ENCODE results near the gene TNFRSF14.
A peak's percentile ranks its signal among the peaks of the same experiment; 100 is the strongest.

The TNFRSF14 gene

GRCh38 chr1:2556277-2556677 is at the start of gene TNFRSF14:
TSS of gene TNFRSF14 (plus strand) at chr1:2556371. CDS start at chr1:2556665, 294 bp downstream.
- peak in 22 of 58 donors; percentile 14 to 53 (median 32) for DNase-seq

DNA sequence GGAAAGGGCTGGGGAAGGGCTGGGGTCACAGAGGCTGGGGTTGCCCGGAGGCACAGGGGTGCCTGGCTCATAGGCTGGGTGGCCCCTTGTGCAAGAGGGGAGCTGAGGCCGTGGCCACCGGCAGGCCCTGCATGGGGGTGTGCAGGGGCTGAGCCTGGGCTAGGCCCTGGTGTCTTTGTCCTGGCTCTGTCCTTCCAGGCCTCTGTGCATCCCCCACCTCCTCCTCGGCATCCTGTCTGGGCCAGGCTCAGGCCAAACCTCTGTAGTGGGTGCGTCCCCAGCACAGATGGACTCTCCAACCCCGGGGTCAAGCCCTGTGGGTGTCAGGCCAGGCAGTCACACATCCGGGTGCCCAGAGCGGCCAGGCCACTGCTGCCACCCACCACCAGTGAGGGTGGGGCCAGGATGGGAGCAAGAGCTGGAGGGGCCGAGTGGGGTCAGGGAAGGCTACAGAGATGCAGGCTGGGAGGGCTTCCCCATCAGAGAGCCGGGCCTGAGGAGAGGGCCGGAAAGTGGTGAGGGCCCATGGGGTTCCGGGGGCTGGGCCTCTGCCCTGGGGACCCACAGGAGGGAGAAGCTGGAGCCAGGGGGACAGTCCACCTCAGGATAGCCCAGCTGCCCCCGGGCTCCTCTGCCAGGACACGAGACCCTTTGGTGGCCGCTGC is 49.1 kb upstream of the TNFRSF14 start:
- DNase-seq = no peak

DNA sequence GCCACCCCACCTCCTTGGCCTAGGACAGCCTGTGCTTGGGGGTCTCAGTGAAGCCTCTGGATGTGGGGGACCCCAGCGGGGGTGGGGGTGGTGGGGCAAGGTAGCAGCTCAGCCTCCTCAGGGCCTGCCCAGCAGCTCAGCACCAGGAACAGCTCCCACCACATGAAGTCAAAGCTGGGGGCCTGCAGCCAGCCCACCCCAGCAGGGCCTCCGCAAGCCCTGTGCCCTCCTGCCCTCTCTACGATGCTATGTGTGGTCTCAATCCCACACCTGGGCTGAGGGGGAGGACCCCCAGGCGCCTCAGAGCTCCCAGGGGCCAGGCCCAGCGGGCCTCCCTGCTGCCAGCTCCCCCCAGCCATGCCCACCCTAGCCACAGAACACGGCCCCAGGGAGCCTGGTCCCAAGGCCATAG is 48.4 kb upstream of the TNFRSF14 start:
- no peak for DNase-seq

- DNase-seq = no peak
These were observed 48.0 kb upstream of the TNFRSF14 start for GRCh38 chr1:2508180-2508579.

DNA sequence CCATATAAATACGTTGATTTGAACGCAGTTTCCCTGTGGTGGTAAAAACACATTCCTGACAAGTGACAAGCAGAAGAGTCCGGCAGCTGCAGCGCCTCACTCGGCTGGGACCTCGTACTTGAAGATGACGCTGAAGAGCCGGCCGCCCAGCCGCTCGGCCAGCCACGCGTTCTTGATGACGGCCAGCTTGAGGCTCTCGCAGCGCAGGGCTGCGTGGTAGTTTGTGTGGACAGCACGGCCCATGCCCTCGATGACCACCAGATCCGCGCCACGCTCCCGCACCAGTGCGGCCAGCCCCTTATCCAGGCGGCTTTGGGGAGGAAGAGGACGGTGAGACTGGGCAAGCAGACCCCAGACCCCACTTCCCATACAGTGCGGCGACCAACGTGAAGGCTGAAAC is 47.4 kb upstream of the TNFRSF14 start:
- no peak for DNase-seq

- no peak for DNase-seq
These were observed 46.6 kb upstream of the TNFRSF14 start for GRCh38 chr1:2509589-2509988.

GRCh38 chr1:2510366-2511155 is 45.6 kb upstream of the TNFRSF14 start:
- DNase-seq = no peak

- no peak for DNase-seq
These were observed 43.2 kb upstream of the TNFRSF14 start for GRCh38 chr1:2512862-2513421.

DNA sequence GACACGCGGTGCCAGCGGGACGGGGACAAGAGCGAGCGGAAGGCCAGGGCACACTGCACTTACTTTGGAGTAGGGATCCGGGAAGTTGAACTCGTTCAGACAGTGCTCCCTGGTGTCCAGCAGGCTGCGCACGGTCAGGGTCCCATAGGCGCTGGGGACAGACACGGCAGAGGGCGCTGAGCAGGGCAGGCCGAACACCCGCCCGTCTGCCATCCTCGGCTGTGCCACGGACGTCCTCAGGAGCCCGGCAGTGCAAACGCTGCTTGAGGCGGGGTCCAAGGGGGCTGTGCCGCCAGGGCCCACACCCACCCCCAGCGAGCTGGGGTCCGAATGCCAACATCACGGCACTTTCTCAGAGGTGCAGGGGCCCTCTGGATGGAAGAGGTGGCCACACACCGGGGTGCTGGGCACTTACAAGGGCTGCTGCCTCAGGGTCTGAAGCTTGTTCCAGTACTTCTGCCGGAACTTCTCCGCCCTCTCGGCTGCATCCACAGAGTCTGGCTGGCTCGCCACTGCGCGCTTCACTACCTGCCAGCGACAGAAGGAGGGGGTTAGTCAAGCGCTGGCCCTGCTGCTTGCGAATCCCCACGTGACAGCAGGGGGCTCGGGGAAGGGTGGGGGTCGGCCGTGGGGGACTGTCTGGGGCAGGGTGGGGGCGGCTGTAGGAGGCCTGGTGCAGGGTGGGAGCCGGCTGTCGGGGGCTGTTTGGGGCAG is 42.1 kb upstream of the TNFRSF14 start:
- DNase-seq = no peak

- no peak for DNase-seq
These were observed 41.1 kb upstream of the TNFRSF14 start for GRCh38 chr1:2514863-2515762.

DNA sequence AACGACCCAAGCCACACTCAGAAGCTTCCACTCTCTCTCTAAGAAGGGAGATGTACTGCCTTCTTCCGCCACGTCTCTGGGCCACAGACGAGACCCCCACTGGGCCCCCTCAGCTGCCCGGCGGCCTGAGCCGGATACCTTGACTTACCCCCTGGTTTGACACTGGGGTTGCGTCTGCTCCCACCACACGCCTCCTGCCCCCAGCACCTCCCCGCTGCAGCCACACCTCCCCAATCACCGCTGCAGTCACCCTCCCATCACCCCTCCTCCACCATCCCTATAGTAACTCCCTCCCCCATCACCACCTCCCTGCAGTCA is 40.4 kb upstream of the TNFRSF14 start:
- DNase-seq = no peak

DNA sequence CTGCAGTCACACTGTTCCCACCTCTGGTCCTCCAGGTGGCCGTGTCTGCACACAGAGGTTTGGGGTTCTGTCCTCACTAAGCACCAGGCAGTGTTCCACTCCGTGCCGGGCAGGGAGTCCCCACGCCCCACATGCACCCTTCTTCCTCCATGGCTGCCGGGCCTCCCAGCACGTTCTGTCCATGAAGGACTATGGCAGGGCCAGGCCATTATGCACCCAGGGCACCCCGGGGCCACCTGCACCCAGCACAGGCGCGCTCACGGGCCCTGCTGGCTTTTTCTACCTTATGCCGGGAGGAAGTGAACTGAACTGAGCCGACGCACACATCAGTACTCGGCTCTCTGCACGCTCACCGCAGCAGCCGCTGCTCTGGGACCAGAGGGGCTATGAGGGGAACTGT is 40.0 kb upstream of the TNFRSF14 start:
- no peak for DNase-seq

DNA sequence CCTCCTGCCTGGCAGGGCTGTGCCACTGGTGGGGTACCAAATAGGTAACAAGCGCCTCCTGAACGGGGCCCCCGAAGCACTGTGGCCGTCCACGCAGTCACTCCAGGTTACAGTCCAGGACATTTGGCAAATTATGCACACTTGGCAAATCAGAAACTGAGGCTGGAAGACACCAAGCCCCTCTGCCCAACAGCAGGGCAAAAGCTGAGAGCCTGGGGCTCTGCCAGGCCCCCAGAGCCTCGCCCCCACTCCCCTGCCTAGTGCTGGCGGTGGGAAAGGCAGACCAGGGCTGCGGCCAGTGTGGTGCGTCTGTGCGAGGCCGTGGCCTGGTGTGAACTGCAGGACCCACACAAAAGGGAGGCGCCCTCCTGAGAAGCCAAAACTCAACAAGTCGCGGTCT is 39.2 kb upstream of the TNFRSF14 start:
- DNase-seq = no peak

DNA sequence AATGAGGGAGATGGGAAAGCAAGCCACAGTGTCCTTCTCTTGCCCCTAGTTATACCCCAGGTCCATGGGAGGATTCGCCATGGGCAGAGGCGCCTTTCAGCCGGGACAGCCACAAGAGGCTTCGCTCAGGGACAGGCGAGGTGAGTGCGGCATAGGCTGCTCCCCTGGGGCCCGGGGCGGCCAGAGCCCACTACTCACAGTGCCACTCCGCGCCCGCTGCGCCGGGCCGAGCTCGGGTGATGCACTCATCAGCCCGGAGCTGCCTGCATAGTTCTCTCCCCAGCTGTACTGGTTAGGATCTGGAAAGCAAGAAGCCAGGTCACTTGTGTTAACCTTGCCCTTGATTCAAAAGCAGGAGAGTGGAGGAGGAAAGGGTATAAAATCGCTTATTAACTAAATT is 38.2 kb upstream of the TNFRSF14 start:
- no peak for DNase-seq

- peak in 1 of 58 donors; percentile 25 for DNase-seq
These were observed 37.6 kb upstream of the TNFRSF14 start for GRCh38 chr1:2518528-2518927.

- peak in 10 of 58 donors; percentile 14 to 79 (median 44) for DNase-seq
These were observed 37.0 kb upstream of the TNFRSF14 start for GRCh38 chr1:2519029-2519685.

GRCh38 chr1:2519729-2520128 is 36.4 kb upstream of the TNFRSF14 start:
- DNase-seq = no peak

DNA sequence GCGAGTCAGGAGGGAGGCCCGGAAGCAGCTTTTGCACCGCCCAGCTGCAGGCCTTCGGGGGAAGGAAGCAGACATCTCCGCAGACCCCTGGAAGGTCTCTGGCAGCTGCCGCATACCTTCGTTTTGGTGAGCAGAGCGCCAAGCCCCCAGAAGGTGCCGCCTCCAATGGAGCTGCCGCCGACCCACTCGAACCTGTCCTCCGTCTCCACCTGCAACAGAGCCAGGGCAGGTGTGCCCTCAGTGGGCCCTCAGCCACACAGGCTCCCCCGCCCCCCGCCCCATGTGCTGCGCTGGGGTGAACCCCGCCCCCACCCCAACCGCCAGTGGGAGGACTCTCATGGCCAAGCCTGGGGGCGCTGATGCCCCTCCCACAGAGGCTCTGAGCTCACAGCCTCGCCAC is 36.0 kb upstream of the TNFRSF14 start:
- no peak for DNase-seq

GRCh38 chr1:2520806-2521205 is 35.4 kb upstream of the TNFRSF14 start:
- DNase-seq = no peak

DNA sequence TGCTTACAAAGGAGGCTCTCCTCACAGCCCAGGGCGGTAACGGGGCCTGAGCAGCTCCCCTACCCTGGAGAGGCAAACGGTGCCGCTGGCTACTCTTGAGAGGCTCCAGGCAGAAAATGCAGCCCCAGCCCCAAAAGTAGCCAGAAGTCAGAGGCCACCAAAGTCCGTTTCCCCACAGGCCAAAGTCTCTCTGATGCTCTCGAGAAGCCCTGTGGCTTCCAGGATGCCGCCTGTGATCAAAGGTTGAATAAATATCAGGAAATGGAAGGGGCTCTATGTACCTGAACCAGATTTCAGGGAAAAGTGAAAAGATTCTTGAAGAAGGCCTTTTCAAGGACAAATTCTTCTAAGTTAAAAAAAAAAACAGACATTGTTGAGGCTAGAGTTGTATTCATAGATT is 33.9 kb upstream of the TNFRSF14 start:
- no peak for DNase-seq

Data from anterior cingulate cortex (tissue), 58 donors.